ENCODE results near the gene PER1. TPM values are rescaled to one million over a fixed set of nuclear protein-coding genes. Genes with fewer than 3 reads are reported as not detected.

The PER1 gene
- total and polyA plus RNA-seq, 2 of the 13 experiments (the other 11 are each of a cell fraction or from before 2014, with no cell fraction given) = 2.6 to 3.6 TPM

DNA sequence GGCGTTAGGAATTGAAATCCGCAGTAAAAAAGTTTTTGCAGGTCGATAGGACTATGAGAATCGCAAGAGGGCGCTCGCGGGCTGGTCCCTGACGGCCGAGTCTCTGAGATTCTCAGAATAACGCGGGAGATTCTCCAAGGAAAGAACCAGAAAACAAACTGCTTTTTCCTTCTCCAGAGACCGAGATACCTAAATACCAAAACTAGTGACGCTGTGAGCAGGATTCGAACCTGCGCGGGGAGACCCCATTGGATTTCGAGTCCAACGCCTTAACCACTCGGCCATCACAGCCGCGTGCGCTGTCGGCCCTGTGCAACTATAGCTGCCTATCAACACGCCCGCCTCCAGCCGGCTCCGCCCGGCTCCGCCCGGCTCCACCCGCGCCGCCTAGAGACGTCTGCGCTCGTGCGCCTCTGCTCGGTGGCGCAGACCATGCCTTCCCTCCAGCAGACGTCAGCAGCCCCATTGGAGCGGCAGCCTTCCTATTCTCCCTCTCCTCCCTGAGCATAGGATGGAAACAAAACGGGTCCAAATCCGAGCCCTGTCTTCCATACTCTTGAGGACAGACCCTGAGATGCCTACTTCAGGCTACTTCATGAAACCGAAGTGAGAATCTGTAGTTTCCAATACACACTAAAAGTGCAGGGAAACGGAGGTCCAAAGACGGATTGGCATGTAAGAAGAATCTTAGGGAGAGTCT is 13.4 kb downstream of the PER1 start (continued):
- TF ChIP-seq, protein P1, sequence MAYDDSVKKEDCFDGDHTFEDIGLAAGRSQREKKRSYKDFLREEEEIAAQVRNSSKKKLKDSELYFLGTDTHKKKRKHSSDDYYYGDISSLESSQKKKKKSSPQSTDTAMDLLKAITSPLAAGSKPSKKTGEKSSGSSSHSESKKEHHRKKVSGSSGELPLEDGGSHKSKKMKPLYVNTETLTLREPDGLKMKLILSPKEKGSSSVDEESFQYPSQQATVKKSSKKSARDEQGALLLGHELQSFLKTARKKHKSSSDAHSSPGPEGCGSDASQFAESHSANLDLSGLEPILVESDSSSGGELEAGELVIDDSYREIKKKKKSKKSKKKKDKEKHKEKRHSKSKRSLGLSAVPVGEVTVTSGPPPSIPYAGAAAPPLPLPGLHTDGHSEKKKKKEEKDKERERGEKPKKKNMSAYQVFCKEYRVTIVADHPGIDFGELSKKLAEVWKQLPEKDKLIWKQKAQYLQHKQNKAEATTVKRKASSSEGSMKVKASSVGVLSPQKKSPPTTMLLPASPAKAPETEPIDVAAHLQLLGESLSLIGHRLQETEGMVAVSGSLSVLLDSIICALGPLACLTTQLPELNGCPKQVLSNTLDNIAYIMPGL (CRISPR knock-in tag; IDR thresholded peaks at IDR 0.05; ENCODE audit: borderline replicate concordance in 1 of 2, low read depth in 1 of 2) = peak; percentile 99 to 100
- TF ChIP-seq, protein P2, sequence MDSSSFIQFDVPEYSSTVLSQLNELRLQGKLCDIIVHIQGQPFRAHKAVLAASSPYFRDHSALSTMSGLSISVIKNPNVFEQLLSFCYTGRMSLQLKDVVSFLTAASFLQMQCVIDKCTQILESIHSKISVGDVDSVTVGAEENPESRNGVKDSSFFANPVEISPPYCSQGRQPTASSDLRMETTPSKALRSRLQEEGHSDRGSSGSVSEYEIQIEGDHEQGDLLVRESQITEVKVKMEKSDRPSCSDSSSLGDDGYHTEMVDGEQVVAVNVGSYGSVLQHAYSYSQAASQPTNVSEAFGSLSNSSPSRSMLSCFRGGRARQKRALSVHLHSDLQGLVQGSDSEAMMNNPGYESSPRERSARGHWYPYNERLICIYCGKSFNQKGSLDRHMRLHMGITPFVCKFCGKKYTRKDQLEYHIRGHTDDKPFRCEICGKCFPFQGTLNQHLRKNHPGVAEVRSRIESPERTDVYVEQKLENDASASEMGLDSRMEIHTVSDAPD (CRISPR knock-in tag; IDR thresholded peaks at IDR 0.05) = peak; percentile 84
- TF ChIP-seq CEBPG (CRISPR knock-in tag; IDR thresholded peaks at IDR 0.05) = no peak
- TF ChIP-seq ADNP (CRISPR knock-in tag; IDR thresholded peaks at IDR 0.05) = peak; percentile 55; the same call in 1 of the 2 replicates
- peak; percentile 19; the same call in 1 of the 2 replicates for TF ChIP-seq MZF1 (CRISPR knock-in tag; IDR thresholded peaks at IDR 0.05; ENCODE audit: borderline replicate concordance)
- no peak for TF ChIP-seq SUZ12 (IDR thresholded peaks at IDR 0.05; ENCODE audit: low read depth, low read length)
- peak; percentile 72 for TF ChIP-seq HDAC2 (CRISPR knock-in tag; IDR thresholded peaks at IDR 0.05)
- TF ChIP-seq, protein P3, sequence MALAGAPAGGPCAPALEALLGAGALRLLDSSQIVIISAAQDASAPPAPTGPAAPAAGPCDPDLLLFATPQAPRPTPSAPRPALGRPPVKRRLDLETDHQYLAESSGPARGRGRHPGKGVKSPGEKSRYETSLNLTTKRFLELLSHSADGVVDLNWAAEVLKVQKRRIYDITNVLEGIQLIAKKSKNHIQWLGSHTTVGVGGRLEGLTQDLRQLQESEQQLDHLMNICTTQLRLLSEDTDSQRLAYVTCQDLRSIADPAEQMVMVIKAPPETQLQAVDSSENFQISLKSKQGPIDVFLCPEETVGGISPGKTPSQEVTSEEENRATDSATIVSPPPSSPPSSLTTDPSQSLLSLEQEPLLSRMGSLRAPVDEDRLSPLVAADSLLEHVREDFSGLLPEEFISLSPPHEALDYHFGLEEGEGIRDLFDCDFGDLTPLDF (CRISPR knock-in tag; IDR thresholded peaks at IDR 0.05) = peak; percentile 80; the same call in 1 of the 2 replicates
- TF ChIP-seq ZNF205 (CRISPR knock-in tag; IDR thresholded peaks at IDR 0.05) = 0 out of 2 replicates have a peak, but pooled peaks have one; percentile 50
- TF ChIP-seq CREB1 (IDR thresholded peaks at IDR 0.05) = peak; percentile 68
- peak; percentile 85 for TF ChIP-seq CREB1 (CRISPR knock-in tag; IDR thresholded peaks at IDR 0.05)
- no peak for TF ChIP-seq U2AF2 (IDR thresholded peaks at IDR 0.05; ENCODE audit: low read depth, low read length)
- TF ChIP-seq BHLHE40 (IDR thresholded peaks at IDR 0.05; ENCODE audit: low read length) = peak; percentile 53; the same call in 1 of the 2 replicates
- TF ChIP-seq ZNF547 (CRISPR knock-in tag; IDR thresholded peaks at IDR 0.05) = no peak
- TF ChIP-seq ETV6 (CRISPR knock-in tag; conservative IDR thresholded peaks at IDR 0.05) = no peak
- TF ChIP-seq, protein P4, sequence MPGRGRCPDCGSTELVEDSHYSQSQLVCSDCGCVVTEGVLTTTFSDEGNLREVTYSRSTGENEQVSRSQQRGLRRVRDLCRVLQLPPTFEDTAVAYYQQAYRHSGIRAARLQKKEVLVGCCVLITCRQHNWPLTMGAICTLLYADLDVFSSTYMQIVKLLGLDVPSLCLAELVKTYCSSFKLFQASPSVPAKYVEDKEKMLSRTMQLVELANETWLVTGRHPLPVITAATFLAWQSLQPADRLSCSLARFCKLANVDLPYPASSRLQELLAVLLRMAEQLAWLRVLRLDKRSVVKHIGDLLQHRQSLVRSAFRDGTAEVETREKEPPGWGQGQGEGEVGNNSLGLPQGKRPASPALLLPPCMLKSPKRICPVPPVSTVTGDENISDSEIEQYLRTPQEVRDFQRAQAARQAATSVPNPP (CRISPR knock-in tag; IDR thresholded peaks at IDR 0.05) = peak; percentile 30; the same call in 1 of the 2 replicates
- TF ChIP-seq, protein P5, sequence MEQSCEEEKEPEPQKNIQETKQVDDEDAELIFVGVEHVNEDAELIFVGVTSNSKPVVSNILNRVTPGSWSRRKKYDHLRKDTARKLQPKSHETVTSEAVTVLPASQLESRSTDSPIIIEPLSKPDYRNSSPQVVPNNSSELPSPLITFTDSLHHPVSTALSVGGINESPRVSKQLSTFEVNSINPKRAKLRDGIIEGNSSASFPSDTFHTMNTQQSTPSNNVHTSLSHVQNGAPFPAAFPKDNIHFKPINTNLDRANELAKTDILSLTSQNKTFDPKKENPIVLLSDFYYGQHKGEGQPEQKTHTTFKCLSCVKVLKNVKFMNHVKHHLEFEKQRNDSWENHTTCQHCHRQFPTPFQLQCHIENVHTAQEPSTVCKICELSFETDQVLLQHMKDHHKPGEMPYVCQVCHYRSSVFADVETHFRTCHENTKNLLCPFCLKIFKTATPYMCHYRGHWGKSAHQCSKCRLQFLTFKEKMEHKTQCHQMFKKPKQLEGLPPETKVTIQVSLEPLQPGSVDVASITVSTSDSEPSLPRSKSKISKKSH (CRISPR knock-in tag; IDR thresholded peaks at IDR 0.05; ENCODE audit: borderline replicate concordance) = peak; percentile 89; the same call in 1 of the 2 replicates
- no peak for TF ChIP-seq RFX1 (IDR thresholded peaks at IDR 0.05)
- peak; percentile 40; the same call in 1 of the 2 replicates for TF ChIP-seq BCL6 (CRISPR knock-in tag; IDR thresholded peaks at IDR 0.05)
- TF ChIP-seq ZNF792 (CRISPR knock-in tag; IDR thresholded peaks at IDR 0.05) = peak; percentile 85
- 0 out of 2 replicates have a peak, but pooled peaks have one; percentile 74 for TF ChIP-seq PRMT3 (CRISPR knock-in tag; IDR thresholded peaks at IDR 0.05; ENCODE audit: borderline replicate concordance, low read depth)
- TF ChIP-seq SRSF4 (IDR thresholded peaks at IDR 0.05; ENCODE audit: low read depth, low read length, poor library complexity, severe bottlenecking) = no peak

Measured in HepG2 (cell line).